ENCODE data around the gene MAP3K15.

DNA sequence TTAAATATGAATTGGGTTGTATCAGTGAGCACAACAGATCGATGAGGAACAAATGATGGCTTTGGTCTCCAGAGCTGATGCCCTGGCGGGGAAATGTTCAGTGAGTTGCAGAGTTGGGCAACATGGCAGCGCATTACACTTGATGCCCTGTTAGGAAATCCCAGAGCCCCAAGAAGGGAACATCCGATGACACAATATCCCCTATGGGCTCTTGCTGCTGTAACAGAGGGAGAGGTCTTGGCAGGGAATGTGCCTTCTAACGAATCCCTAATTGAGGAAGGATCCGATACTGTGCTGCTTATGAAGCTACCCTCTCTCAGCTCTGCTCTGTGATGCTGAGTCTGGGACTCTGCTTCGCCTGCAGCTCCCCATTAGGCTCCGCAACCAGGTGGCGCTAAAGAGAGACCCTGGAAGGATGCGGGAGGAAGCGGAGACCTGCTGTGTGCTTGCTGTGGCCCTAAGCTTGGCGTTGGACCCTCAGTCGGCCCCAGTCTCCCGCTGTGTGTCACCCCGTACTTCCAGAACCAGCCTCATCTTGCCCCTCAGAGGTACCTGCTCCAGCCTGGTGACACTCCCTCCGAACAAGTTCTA is 132.7 kb downstream of the MAP3K15 start:
- TF ChIP-seq, protein P1, sequence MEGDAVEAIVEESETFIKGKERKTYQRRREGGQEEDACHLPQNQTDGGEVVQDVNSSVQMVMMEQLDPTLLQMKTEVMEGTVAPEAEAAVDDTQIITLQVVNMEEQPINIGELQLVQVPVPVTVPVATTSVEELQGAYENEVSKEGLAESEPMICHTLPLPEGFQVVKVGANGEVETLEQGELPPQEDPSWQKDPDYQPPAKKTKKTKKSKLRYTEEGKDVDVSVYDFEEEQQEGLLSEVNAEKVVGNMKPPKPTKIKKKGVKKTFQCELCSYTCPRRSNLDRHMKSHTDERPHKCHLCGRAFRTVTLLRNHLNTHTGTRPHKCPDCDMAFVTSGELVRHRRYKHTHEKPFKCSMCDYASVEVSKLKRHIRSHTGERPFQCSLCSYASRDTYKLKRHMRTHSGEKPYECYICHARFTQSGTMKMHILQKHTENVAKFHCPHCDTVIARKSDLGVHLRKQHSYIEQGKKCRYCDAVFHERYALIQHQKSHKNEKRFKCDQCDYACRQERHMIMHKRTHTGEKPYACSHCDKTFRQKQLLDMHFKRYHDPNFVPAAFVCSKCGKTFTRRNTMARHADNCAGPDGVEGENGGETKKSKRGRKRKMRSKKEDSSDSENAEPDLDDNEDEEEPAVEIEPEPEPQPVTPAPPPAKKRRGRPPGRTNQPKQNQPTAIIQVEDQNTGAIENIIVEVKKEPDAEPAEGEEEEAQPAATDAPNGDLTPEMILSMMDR (IDR thresholded peaks at IDR 0.05), result peak in 5 of 6 experiments; percentile 14 to 51 (median 29)
- no peak for TF ChIP-seq POLR2A (IDR thresholded peaks at IDR 0.05)
